Measurements from ENCODE around the gene OR2A7. TPM values are rescaled to one million over a fixed set of nuclear protein-coding genes. Genes with fewer than 3 reads are reported as not detected.
"Not testable (repeated sequence)": the region's sequence is repeated elsewhere in the genome, so short reads cannot be mapped to it uniquely, and the experiment has no call there.

Gene OR2A7
- total and polyA plus RNA-seq, 2 donors (not counting 1 experiment from before 2014, with no cell fraction given) = 2.7 to 3.3 TPM

- not testable (repeated sequence) for H3K9me3 Mint-ChIP-seq (ENCODE audit: insufficient read depth); H3K4me3 ChIP-seq (ENCODE audit: control extremely low read depth in 1 of 5, extremely low read depth in 1 of 5, insufficient read depth in 1 of 5, low read depth in 2 of 5, low read length in 4 of 5); H3K9ac ChIP-seq (ENCODE audit: low read length)
Measured at GRCh38 chr7:144247674-144248330, 16.8 kb downstream of the OR2A7 start.

GRCh38 chr7:144246967-144247366, 17.6 kb downstream of the OR2A7 start:
- H3K36me3 ChIP-seq (replicated peaks in 1 of 2; ENCODE audit: control extremely low read depth in 1 of 2, control insufficient read depth in 1 of 2, extremely low read depth in 1 of 2, insufficient read depth in 2 of 2, low read length in 1 of 2); ATAC-seq (ENCODE audit: low read depth); H3K9ac ChIP-seq (ENCODE audit: low read length); H3K27me3 Mint-ChIP-seq; CTCF ChIA-PET; H3K4me3 Mint-ChIP-seq; H3K4me1 Mint-ChIP-seq; H3K4me1 ChIP-seq (ENCODE audit: control insufficient read depth in 2 of 2, insufficient read depth in 2 of 2, low read length in 2 of 2); H4K20me1 ChIP-seq (ENCODE audit: control insufficient read depth, insufficient read depth, low read length, poor library complexity, severe bottlenecking); H3K27ac ChIP-seq (ENCODE audit: low read length in 2 of 2); DNase-seq; H3K79me2 ChIP-seq (ENCODE audit: control insufficient read depth, insufficient read depth, low read length); H3K27me3 ChIP-seq (replicated peaks in 1 of 4; ENCODE audit: control extremely low read depth in 1 of 4, control insufficient read depth in 3 of 4, insufficient read depth in 4 of 4, low read length in 3 of 4); H3K9me3 Mint-ChIP-seq (ENCODE audit: insufficient read depth); intact Hi-C loops (cut with micrococcal nuclease); H2AFZ ChIP-seq (ENCODE audit: insufficient read depth, low read depth, low read length, poor library complexity, severe bottlenecking); H3K4me2 ChIP-seq (replicated peaks; ENCODE audit: low read depth, low read length, poor library complexity, severe bottlenecking); H3K9me3 ChIP-seq (ENCODE audit: control extremely low read depth in 1 of 3, control insufficient read depth in 2 of 3, insufficient read depth in 1 of 3, low read length in 2 of 3); H3K4me3 ChIP-seq (ENCODE audit: control extremely low read depth in 1 of 5, extremely low read depth in 1 of 5, insufficient read depth in 1 of 5, low read depth in 2 of 5, low read length in 4 of 5); H3K27ac Mint-ChIP-seq; POLR2A ChIA-PET: not testable (repeated sequence)
- no CpG with 5 or more reads among the region's 5 CpGs for WGBS (ENCODE audit: insufficient coverage)

More at GRCh38 chr7:144247674-144248330, 16.8 kb downstream of the OR2A7 start:
- H3K4me2 ChIP-seq (replicated peaks; ENCODE audit: low read depth, low read length, poor library complexity, severe bottlenecking); H3K9me3 ChIP-seq (ENCODE audit: control extremely low read depth in 1 of 3, control insufficient read depth in 2 of 3, insufficient read depth in 1 of 3, low read length in 2 of 3); H3K27ac ChIP-seq (ENCODE audit: low read length in 2 of 2); POLR2A ChIA-PET; H3K27me3 Mint-ChIP-seq; H4K20me1 ChIP-seq (ENCODE audit: control insufficient read depth, insufficient read depth, low read length, poor library complexity, severe bottlenecking); ATAC-seq (ENCODE audit: low read depth); H3K4me1 ChIP-seq (ENCODE audit: control insufficient read depth in 2 of 2, insufficient read depth in 2 of 2, low read length in 2 of 2); intact Hi-C loops (cut with micrococcal nuclease); H3K4me3 Mint-ChIP-seq; H3K27ac Mint-ChIP-seq; CTCF ChIA-PET; H2AFZ ChIP-seq (ENCODE audit: insufficient read depth, low read depth, low read length, poor library complexity, severe bottlenecking); DNase-seq; H3K27me3 ChIP-seq (replicated peaks in 1 of 4; ENCODE audit: control extremely low read depth in 1 of 4, control insufficient read depth in 3 of 4, insufficient read depth in 4 of 4, low read length in 3 of 4); H3K4me1 Mint-ChIP-seq; H3K79me2 ChIP-seq (ENCODE audit: control insufficient read depth, insufficient read depth, low read length); H3K36me3 ChIP-seq (replicated peaks in 1 of 2; ENCODE audit: control extremely low read depth in 1 of 2, control insufficient read depth in 1 of 2, extremely low read depth in 1 of 2, insufficient read depth in 2 of 2, low read length in 1 of 2): not testable (repeated sequence)
- WGBS (ENCODE audit: insufficient coverage) = no CpG with 5 or more reads among the region's 1 CpG

GRCh38 chr7:144245372-144245771, 19.2 kb downstream of the OR2A7 start:
- H3K4me3 Mint-ChIP-seq; H3K27me3 ChIP-seq (replicated peaks in 1 of 4; ENCODE audit: control extremely low read depth in 1 of 4, control insufficient read depth in 3 of 4, insufficient read depth in 4 of 4, low read length in 3 of 4); H3K4me2 ChIP-seq (replicated peaks; ENCODE audit: low read depth, low read length, poor library complexity, severe bottlenecking); intact Hi-C loops (cut with micrococcal nuclease); H3K4me3 ChIP-seq (ENCODE audit: control extremely low read depth in 1 of 5, extremely low read depth in 1 of 5, insufficient read depth in 1 of 5, low read depth in 2 of 5, low read length in 4 of 5); H3K79me2 ChIP-seq (ENCODE audit: control insufficient read depth, insufficient read depth, low read length); H3K27ac ChIP-seq (ENCODE audit: low read length in 2 of 2); H3K4me1 ChIP-seq (ENCODE audit: control insufficient read depth in 2 of 2, insufficient read depth in 2 of 2, low read length in 2 of 2); H3K27me3 Mint-ChIP-seq; DNase-seq; H3K4me1 Mint-ChIP-seq; H3K27ac Mint-ChIP-seq; H2AFZ ChIP-seq (ENCODE audit: insufficient read depth, low read depth, low read length, poor library complexity, severe bottlenecking); H3K9me3 Mint-ChIP-seq (ENCODE audit: insufficient read depth); H3K9me3 ChIP-seq (ENCODE audit: control extremely low read depth in 1 of 3, control insufficient read depth in 2 of 3, insufficient read depth in 1 of 3, low read length in 2 of 3); ATAC-seq (ENCODE audit: low read depth); H4K20me1 ChIP-seq (ENCODE audit: control insufficient read depth, insufficient read depth, low read length, poor library complexity, severe bottlenecking); POLR2A ChIA-PET; H3K36me3 ChIP-seq (replicated peaks in 1 of 2; ENCODE audit: control extremely low read depth in 1 of 2, control insufficient read depth in 1 of 2, extremely low read depth in 1 of 2, insufficient read depth in 2 of 2, low read length in 1 of 2); CTCF ChIA-PET; H3K9ac ChIP-seq (ENCODE audit: low read length): not testable (repeated sequence)
- no CpG with 5 or more reads among the region's 2 CpGs for WGBS (ENCODE audit: insufficient coverage)

GRCh38 chr7:144239365-144239764, 25.2 kb downstream of the OR2A7 start, which contains the start of gene OR2A42:
OR2A42 (minus strand) TSS chr7:144239605; CDS start chr7:144232843, 6,762 bp downstream.
- H3K4me1 Mint-ChIP-seq; DNase-seq; H3K36me3 ChIP-seq (replicated peaks in 1 of 2; ENCODE audit: control extremely low read depth in 1 of 2, control insufficient read depth in 1 of 2, extremely low read depth in 1 of 2, insufficient read depth in 2 of 2, low read length in 1 of 2); intact Hi-C loops (cut with micrococcal nuclease); H3K4me3 ChIP-seq (ENCODE audit: control extremely low read depth in 1 of 5, extremely low read depth in 1 of 5, insufficient read depth in 1 of 5, low read depth in 2 of 5, low read length in 4 of 5); H3K9ac ChIP-seq (ENCODE audit: low read length); H3K9me3 ChIP-seq (ENCODE audit: control extremely low read depth in 1 of 3, control insufficient read depth in 2 of 3, insufficient read depth in 1 of 3, low read length in 2 of 3); H3K4me3 Mint-ChIP-seq; POLR2A ChIA-PET; H3K27ac ChIP-seq (ENCODE audit: low read length in 2 of 2); H4K20me1 ChIP-seq (ENCODE audit: control insufficient read depth, insufficient read depth, low read length, poor library complexity, severe bottlenecking); H3K27me3 ChIP-seq (replicated peaks in 1 of 4; ENCODE audit: control extremely low read depth in 1 of 4, control insufficient read depth in 3 of 4, insufficient read depth in 4 of 4, low read length in 3 of 4); H3K27ac Mint-ChIP-seq; H3K27me3 Mint-ChIP-seq; ATAC-seq (ENCODE audit: low read depth); H3K79me2 ChIP-seq (ENCODE audit: control insufficient read depth, insufficient read depth, low read length); CTCF ChIA-PET; H3K4me1 ChIP-seq (ENCODE audit: control insufficient read depth in 2 of 2, insufficient read depth in 2 of 2, low read length in 2 of 2); H2AFZ ChIP-seq (ENCODE audit: insufficient read depth, low read depth, low read length, poor library complexity, severe bottlenecking); H3K4me2 ChIP-seq (replicated peaks; ENCODE audit: low read depth, low read length, poor library complexity, severe bottlenecking); H3K9me3 Mint-ChIP-seq (ENCODE audit: insufficient read depth): not testable (repeated sequence)
- WGBS (ENCODE audit: insufficient coverage) = no CpG with 5 or more reads among the region's 2 CpGs
